Fibroblast of lung (primary cell): ENCODE data around the gene SDHB.

Experiments used
- CTCF ChIP-seq, 2 donors: IDR thresholded peaks in 1 of 2; conservative IDR thresholded peaks in 1 of 2; 1 replicate in 1 of 2; 2 replicates in 1 of 2; pipeline ENCODE4 v1.5.1; 2011 to 2012; ENCODE audit warnings: low read length in 2 of 2, control low read depth in 1 of 2, inconsistent platforms in 1 of 2, low read depth in 1 of 2, mild to moderate bottlenecking in 1 of 2
- EZH2 ChIP-seq: IDR thresholded peaks from 2 replicates; pipeline ENCODE4 v1.5.1; 2012; ENCODE audit warnings: low read length, control low read depth, mild to moderate bottlenecking; ENCODE audit errors: missing control alignments

DNA sequence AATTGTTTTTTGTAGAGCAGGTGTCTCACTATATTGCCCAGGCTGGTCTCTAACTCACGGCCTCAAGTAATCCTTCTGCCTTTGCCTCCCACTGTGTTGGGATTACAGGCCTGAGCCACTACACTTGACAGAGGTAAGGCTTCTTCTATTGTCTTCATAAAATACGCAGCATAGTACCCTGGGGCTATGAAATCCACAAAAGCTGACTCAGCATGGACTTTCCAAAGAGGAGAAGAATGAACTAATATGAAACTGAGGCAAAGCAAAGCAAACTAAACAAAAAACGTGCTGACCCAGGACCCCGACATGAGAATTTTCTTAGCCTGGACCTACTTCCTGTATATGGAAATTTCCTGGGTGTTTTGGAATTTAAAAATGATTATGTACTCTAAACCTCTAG lies 23.6 kb downstream of the SDHB start:
- TF ChIP-seq EZH2 (no peak), CTCF (conservative IDR thresholded peaks at IDR 0.05 in 1 of 2, IDR thresholded peaks at IDR 0.05 in 1 of 2; ENCODE audit: low read depth in 1 of 2, low read length in 2 of 2) (no peak)
